HCT116 (cell line): ENCODE measurements around the gene GRIK2. TPM values are rescaled to one million over a fixed set of nuclear protein-coding genes. Genes with fewer than 3 reads are reported as not detected.

Source experiments
- ATAC-seq: fragments of 200-7000 bp; cut with Tn5 transposase; 2 replicates; pipeline ENCODE4 v1.9.1; 2020; ENCODE audit warnings: mild to moderate bottlenecking, moderate library complexity
- BruUV-seq: library from RNA; stranded (reverse); fragments of 400-500 nt; replicated peaks from 2 replicates; lab custom pipeline; 2021; lab: Mats Ljungman, UMichigan
- CTCF ChIA-PET: fragments of 300-600 bp; sonication (Branson Sonifier 250); formaldehyde crosslinking; loops from one replicate; lab custom pipeline; 2021; ENCODE audit warnings: antibody characterized with exemption; lab: Charles Lee
- POLR2A ChIA-PET: fragments of 300-600, 350-600 bp; sonication (Branson Sonifier 250); formaldehyde crosslinking; loops from one replicate; lab custom pipeline; 2021; ENCODE audit warnings: antibody characterized with exemption; lab: Charles Lee
- RAD21 ChIA-PET, 2 experiments: fragments of 300-600 bp; sonication (Branson Sonifier 250); formaldehyde crosslinking; loops; one replicate each; lab custom pipeline; 2023; ENCODE audit warnings: low total read pairs in 2 of 2; ENCODE audit not compliant: uncharacterized antibody in 2 of 2, unreplicated experiment in 2 of 2, low non-redundant PET in 1 of 2; lab: Charles Lee
- DNase-seq: peaks from one replicate; pipeline ENCODE4 v3.0.0-alpha.2; 2010; ENCODE audit warnings: low read depth, low spot score
- H2AFZ ChIP-seq: fragments of 200-600 bp; shearing (Covaris generic), sonication (generic); 2 replicates; pipeline ENCODE4 v1.6.1; 2017; ENCODE audit warnings: low read depth, mixed run types, mixed read lengths, antibody characterized with exemption, low read length; ENCODE audit not compliant: poor library complexity, severe bottlenecking
- H3K27ac ChIP-seq: 2 replicates; pipeline ENCODE4 v1.5.1; 2012; ENCODE audit warnings: low read depth, low read length
- H3K27me3 ChIP-seq: fragments of 200-600 bp; sonication (generic); 2 replicates; pipeline ENCODE4 v1.6.1; 2016; ENCODE audit warnings: mixed run types, low read length, mixed read lengths; ENCODE audit not compliant: insufficient read depth
- H3K36me3 ChIP-seq, 2 experiments: fragments of 200-500 bp in 1 of 2; fragments of 200-600 bp in 1 of 2; sonication (Bioruptor generic) in 1 of 2; sonication (generic) in 1 of 2; 2 replicates each; pipeline versions ENCODE4 v1.5.1 to v1.6.1; 2014 to 2016; ENCODE audit warnings: low read length in 2 of 2, inconsistent platforms in 1 of 2, mixed read lengths in 1 of 2, mixed run types in 1 of 2; ENCODE audit not compliant: insufficient read depth in 2 of 2, control insufficient read depth in 1 of 2
- H3K4me1 ChIP-seq, 2 experiments: fragments of 200-600 bp in 1 of 2; sonication (generic) in 1 of 2; 2 replicates each; pipeline versions ENCODE4 v1.5.1 to v1.6.1; 2012 to 2017; ENCODE audit warnings: low read length in 2 of 2, inconsistent platforms in 1 of 2, mild to moderate bottlenecking in 1 of 2, mixed read lengths in 1 of 2, mixed run types in 1 of 2, moderate library complexity in 1 of 2; ENCODE audit not compliant: insufficient read depth in 2 of 2, control insufficient read depth in 1 of 2
- H3K4me2 ChIP-seq: fragments of 200-600 bp; sonication (generic); 2 replicates; pipeline ENCODE4 v1.6.1; 2017; ENCODE audit warnings: mixed run types, low read length, mixed read lengths
- H3K4me3 ChIP-seq, 2 experiments: fragments of 200-600 bp in 1 of 2; sonication (generic) in 1 of 2; replicated peaks in 1 of 2; 2 replicates each; pipeline ENCODE4 v1.5.1; 2011 to 2016; ENCODE audit warnings: low read length in 2 of 2, control low read depth in 1 of 2, low read depth in 1 of 2, mild to moderate bottlenecking in 1 of 2, mixed read lengths in 1 of 2, mixed run types in 1 of 2
- H3K79me2 ChIP-seq: fragments of 200-600 bp; sonication (generic); 2 replicates; pipeline ENCODE4 v1.6.1; 2017; ENCODE audit warnings: mild to moderate bottlenecking, mixed run types, low read length, moderate library complexity, mixed read lengths; ENCODE audit not compliant: insufficient read depth
- H3K9ac ChIP-seq: fragments of 200-600 bp; sonication (generic); 2 replicates; pipeline ENCODE4 v1.6.1; 2016; ENCODE audit warnings: low read length, mixed read lengths
- H3K9me2 ChIP-seq: fragments of 200-600 bp; sonication (generic), shearing (Covaris generic); 2 replicates; pipeline ENCODE4 v1.6.1; 2017; ENCODE audit warnings: mixed run types, mild to moderate bottlenecking, moderate library complexity; ENCODE audit not compliant: insufficient read depth
- H3K9me3 ChIP-seq, 2 experiments: fragments of 200-500 bp in 1 of 2; fragments of 200-600 bp in 1 of 2; sonication (Bioruptor generic) in 1 of 2; sonication (generic) in 1 of 2; 2 replicates each; pipeline ENCODE4 v1.6.1; 2014 to 2017; ENCODE audit warnings: low read length in 2 of 2, mixed read lengths in 2 of 2, inconsistent platforms in 1 of 2, low read depth in 1 of 2, mild to moderate bottlenecking in 1 of 2, mixed run types in 1 of 2, moderate library complexity in 1 of 2; ENCODE audit not compliant: control insufficient read depth in 1 of 2, insufficient read depth in 1 of 2
- H4K20me1 ChIP-seq: fragments of 200-600 bp; sonication (generic), shearing (Covaris generic); 2 replicates; pipeline ENCODE4 v1.6.1; 2017; ENCODE audit warnings: mixed run types, mild to moderate bottlenecking, moderate library complexity; ENCODE audit not compliant: insufficient read depth
- CEBPB ChIP-seq: IDR thresholded peaks from 2 replicates; pipeline ENCODE4 v1.6.1; 2012; ENCODE audit warnings: low read depth
- EZH2 ChIP-seq: fragments of 200-600 bp; sonication (generic); IDR thresholded peaks from 2 replicates; pipeline ENCODE4 v1.6.1; 2017; ENCODE audit warnings: antibody characterized with exemption, mixed run types
- JUND ChIP-seq: IDR thresholded peaks from 2 replicates; pipeline ENCODE4 v1.6.1; 2012
- POLR2A ChIP-seq: IDR thresholded peaks from 2 replicates; pipeline ENCODE4 v1.7.0; 2011; ENCODE audit warnings: borderline replicate concordance; ENCODE audit not compliant: insufficient read depth, insufficient read length; ENCODE audit errors: extremely low read depth
- POLR2AphosphoS5 ChIP-seq: IDR thresholded peaks from 2 replicates; pipeline ENCODE4 v1.6.1; 2011; ENCODE audit warnings: mild to moderate bottlenecking, low read depth, low read length, moderate library complexity
- RAD21 ChIP-seq: IDR thresholded peaks from 2 replicates; pipeline ENCODE4 v1.6.1; 2012; ENCODE audit warnings: low read depth, mild to moderate bottlenecking
- SIN3A ChIP-seq: IDR thresholded peaks from 2 replicates; pipeline ENCODE4 v1.6.1; 2012; ENCODE audit warnings: low read depth
- SRF ChIP-seq: IDR thresholded peaks from 2 replicates; pipeline ENCODE4 v1.6.1; 2012; ENCODE audit warnings: low read depth
- TCF7L2 ChIP-seq: IDR thresholded peaks from 2 replicates; pipeline ENCODE4 v1.7.0; 2011; ENCODE audit warnings: borderline replicate concordance, inconsistent platforms; ENCODE audit not compliant: insufficient read depth, insufficient read length; ENCODE audit errors: extremely low read depth
- ZFX ChIP-seq: fragments of 450-650 bp; IDR thresholded peaks from 2 replicates; pipeline ENCODE4 v1.6.1; 2017
- intact Hi-C: fragments of 100-400 bp; cut with micrococcal nuclease; formaldehyde crosslinking; loops from 2 replicates; pipeline ENCODE4 v1.10.0; 2022
- total RNA-seq: library from RNA; stranded (reverse); gene quantifications from one replicate; pipeline ENCODE4 v1.2.1, GENCODE V29; 2021; ENCODE audit not compliant: unreplicated experiment
- TF ChIP-seq, protein P1 (sequence below), 3 experiments: fragments of 200-600 bp in 1 of 3; sonication (generic) in 1 of 3; IDR thresholded peaks in 2 of 3; conservative IDR thresholded peaks in 1 of 3; 2 replicates each; pipeline ENCODE4 v1.5.1; 2012 to 2017; ENCODE audit warnings: low read depth in 2 of 3, low read length in 2 of 3, antibody characterized with exemption in 1 of 3, borderline replicate concordance in 1 of 3, control low read depth in 1 of 3, mild to moderate bottlenecking in 1 of 3, mixed read lengths in 1 of 3, mixed run types in 1 of 3, moderate library complexity in 1 of 3; ENCODE audit not compliant: insufficient read depth in 1 of 3
- TF ChIP-seq, protein P2 (sequence below): IDR thresholded peaks from 2 replicates; pipeline ENCODE4 v1.6.1; 2012
- TF ChIP-seq, protein P3 (sequence below): IDR thresholded peaks from 2 replicates; pipeline ENCODE4 v1.6.1; 2011; ENCODE audit warnings: mild to moderate bottlenecking, low read length, moderate library complexity; ENCODE audit not compliant: insufficient replicate concordance; ENCODE audit errors: extremely low read depth

The GRIK2 gene
- total RNA-seq, 1 experiment from 2014 or later: 0.64 TPM

DNA sequence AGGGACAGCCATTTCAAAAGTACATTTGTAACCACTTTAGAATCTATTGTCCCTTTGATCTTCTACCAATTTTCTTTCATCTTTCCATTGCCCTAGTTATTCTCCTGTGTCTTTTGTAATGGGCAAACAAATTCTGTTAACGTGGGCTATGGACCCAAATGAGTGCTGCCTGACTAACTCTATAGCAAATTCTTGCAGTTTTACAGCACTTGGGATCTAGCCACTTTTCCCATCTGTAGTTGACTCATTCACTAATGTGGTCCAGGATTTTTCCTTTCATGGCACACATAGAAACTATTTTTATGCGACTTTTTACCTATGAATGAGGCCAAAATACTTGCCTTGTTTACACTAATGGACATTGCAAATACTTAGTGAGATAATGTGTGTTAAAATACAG lies 52.0 kb downstream of the GRIK2 start:
- RAD21 ChIA-PET: no interaction called here

DNA sequence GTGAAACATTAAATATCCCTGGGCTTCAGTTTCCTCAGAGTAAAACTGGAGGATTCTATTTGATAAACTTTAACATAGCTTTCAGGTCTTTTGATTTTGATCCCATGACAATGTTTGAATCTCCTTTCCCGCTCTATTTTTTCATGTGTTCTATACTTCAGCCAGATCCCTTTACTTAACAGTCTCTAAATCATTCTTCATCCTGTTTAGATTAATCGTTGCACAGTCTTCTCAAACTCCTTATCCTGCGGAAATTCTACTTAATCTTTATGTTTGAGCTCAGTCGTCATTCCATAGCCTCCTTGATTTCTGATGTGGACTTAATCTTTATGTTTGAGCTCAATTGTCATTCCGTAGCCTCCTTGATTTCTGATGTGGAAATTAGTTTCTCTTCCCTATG lies 57.4 kb downstream of the GRIK2 start:
- no TSS peak for BruUV-seq
- no peak overlapping the region for H3K4me3 ChIP-seq
- DNase-seq: no peak
- no peaks in the 10 kb centered on the region for H3K79me2 ChIP-seq
- no peaks in the 10 kb centered on the region for H3K9me3 ChIP-seq
- ATAC-seq: no peak
- H3K9me2 ChIP-seq: no peaks in the 10 kb centered on the region
- RAD21 ChIA-PET: no interaction called here
- intact Hi-C loops: no loop called here
- POLR2A ChIA-PET: no interaction called here
- H3K4me1 ChIP-seq: no peaks in the 10 kb centered on the region
- no peak overlapping the region for H3K27ac ChIP-seq
- no peak overlapping the region for H3K4me2 ChIP-seq
- CTCF ChIA-PET: no interaction called here
- no peaks in the 10 kb centered on the region for H3K36me3 ChIP-seq
- TF ChIP-seq JUND (no peak), SIN3A (no peak), POLR2A (no peak), CEBPB (no peak), RAD21 (no peak), SRF (no peak), ZFX (no peak), POLR2AphosphoS5 (no peak)
- TF ChIP-seq, protein P1, sequence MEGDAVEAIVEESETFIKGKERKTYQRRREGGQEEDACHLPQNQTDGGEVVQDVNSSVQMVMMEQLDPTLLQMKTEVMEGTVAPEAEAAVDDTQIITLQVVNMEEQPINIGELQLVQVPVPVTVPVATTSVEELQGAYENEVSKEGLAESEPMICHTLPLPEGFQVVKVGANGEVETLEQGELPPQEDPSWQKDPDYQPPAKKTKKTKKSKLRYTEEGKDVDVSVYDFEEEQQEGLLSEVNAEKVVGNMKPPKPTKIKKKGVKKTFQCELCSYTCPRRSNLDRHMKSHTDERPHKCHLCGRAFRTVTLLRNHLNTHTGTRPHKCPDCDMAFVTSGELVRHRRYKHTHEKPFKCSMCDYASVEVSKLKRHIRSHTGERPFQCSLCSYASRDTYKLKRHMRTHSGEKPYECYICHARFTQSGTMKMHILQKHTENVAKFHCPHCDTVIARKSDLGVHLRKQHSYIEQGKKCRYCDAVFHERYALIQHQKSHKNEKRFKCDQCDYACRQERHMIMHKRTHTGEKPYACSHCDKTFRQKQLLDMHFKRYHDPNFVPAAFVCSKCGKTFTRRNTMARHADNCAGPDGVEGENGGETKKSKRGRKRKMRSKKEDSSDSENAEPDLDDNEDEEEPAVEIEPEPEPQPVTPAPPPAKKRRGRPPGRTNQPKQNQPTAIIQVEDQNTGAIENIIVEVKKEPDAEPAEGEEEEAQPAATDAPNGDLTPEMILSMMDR (IDR thresholded peaks at IDR 0.05 in 2 of 3, conservative IDR thresholded peaks at IDR 0.05 in 1 of 3; ENCODE audit: borderline replicate concordance in 1 of 3, insufficient read depth in 1 of 3, low read depth in 2 of 3, low read length in 2 of 3): no peak
- TF ChIP-seq, protein P2, sequence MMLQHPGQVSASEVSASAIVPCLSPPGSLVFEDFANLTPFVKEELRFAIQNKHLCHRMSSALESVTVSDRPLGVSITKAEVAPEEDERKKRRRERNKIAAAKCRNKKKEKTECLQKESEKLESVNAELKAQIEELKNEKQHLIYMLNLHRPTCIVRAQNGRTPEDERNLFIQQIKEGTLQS: no peak
- TF ChIP-seq, protein P3, sequence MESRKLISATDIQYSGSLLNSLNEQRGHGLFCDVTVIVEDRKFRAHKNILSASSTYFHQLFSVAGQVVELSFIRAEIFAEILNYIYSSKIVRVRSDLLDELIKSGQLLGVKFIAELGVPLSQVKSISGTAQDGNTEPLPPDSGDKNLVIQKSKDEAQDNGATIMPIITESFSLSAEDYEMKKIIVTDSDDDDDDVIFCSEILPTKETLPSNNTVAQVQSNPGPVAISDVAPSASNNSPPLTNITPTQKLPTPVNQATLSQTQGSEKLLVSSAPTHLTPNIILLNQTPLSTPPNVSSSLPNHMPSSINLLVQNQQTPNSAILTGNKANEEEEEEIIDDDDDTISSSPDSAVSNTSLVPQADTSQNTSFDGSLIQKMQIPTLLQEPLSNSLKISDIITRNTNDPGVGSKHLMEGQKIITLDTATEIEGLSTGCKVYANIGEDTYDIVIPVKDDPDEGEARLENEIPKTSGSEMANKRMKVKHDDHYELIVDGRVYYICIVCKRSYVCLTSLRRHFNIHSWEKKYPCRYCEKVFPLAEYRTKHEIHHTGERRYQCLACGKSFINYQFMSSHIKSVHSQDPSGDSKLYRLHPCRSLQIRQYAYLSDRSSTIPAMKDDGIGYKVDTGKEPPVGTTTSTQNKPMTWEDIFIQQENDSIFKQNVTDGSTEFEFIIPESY: no peak
- no peak overlapping the region for H3K9ac ChIP-seq
- H2AFZ ChIP-seq: no peak overlapping the region
- no peaks in the 10 kb centered on the region for H3K27me3 ChIP-seq
- H4K20me1 ChIP-seq: no peaks in the 10 kb centered on the region

More for the DNA sequence above, 52.0 kb downstream of the GRIK2 start:
- no peak for ATAC-seq
- Histone ChIP-seq H3K27me3 (no peaks in the 10 kb centered on the region), H3K27ac (no peak overlapping the region), H3K9me2 (no peaks in the 10 kb centered on the region), H3K9ac (no peak overlapping the region), H3K79me2 (no peaks in the 10 kb centered on the region), H4K20me1 (no peaks in the 10 kb centered on the region), H3K4me3 (no peak overlapping the region), H2AFZ (no peak overlapping the region), H3K4me2 (no peak overlapping the region), H3K36me3 (no peaks in the 10 kb centered on the region), H3K4me1 (no peaks in the 10 kb centered on the region), H3K9me3 (no peaks in the 10 kb centered on the region)
- intact Hi-C loops: no loop called here
- DNase-seq: no peak
- TF ChIP-seq TCF7L2 (peak; percentile 16), EZH2 (no peak)
- no TSS peak for BruUV-seq
- POLR2A ChIA-PET: no interaction called here
- CTCF ChIA-PET: no interaction called here
